Measurements from ENCODE around the gene FRRS1L.

FRRS1L gene

GRCh38 chr9:109109967-109110328, 57.1 kb downstream of the FRRS1L start:
- in situ Hi-C loops (cut with MboI; ENCODE audit: low sequenced_read_pairs): no loop called here

GRCh38 chr9:109108318-109108717, 58.7 kb downstream of the FRRS1L start:
- in situ Hi-C loops (cut with MboI; ENCODE audit: low sequenced_read_pairs): no loop called here

DNA sequence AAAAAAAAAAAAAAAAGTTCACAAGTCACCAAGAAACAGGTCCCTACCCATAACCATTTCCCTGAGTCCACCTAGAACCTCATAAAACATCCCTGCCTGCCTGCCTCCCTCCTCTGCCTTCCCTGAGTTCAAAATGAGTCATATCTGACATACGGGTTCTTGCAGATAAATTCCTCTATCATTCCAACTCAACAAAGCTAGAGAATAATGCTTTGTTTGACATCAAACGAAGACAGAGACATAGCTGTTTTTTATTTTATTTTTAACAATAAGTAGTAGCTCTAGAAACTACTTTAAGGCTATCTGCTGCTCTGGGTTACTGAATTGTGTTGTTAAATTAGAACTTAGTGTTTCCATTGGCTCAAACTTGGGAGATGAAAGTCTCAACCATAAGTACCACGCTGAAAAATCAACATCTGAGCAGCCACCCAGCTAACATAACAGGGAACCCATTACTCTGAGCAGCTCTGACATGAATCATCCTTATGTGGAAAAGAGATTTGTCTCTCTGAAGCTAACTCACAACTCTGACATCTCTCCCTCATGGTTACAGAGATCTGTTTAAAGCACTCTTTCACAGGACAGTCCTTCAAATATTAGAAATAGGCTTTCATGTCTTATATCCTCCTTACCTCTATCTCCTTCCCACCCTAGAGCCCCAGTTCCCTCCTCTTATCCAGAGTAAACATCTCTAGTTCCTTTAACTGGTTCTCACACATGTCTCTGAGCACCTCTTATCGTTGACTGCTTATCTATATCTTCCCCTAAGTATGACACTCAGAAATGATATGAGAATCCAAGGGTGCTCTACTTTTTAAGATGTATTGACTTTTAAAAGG, 59.4 kb downstream of the FRRS1L start:
- in situ Hi-C loops (cut with MboI; ENCODE audit: low sequenced_read_pairs): no loop called here

GRCh38 chr9:109101810-109102209, 65.2 kb downstream of the FRRS1L start:
- in situ Hi-C loops (cut with MboI; ENCODE audit: low sequenced_read_pairs): no loop called here

DNA sequence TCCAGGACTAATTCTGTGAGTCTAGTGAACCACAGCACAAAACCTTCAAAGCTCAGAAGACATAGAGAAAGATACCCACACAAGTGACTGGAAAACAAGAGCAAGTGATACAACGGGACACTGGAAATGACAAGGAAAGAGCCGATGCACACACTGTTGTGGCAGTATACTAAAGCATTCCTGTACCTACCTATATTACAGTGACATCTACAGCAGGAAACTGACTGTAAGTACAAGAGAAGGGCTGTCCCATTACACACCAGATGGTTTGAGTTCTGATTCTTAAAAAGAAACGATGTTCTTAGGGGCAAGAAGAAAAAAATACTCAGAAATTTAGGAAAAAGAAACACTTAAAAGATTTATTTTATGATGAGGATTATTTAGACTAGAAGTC, 65.8 kb downstream of the FRRS1L start:
- in situ Hi-C loops (cut with MboI; ENCODE audit: low sequenced_read_pairs): no loop called here

- in situ Hi-C loops (cut with MboI; ENCODE audit: low sequenced_read_pairs): no loop called here
These were observed 66.4 kb downstream of the FRRS1L start for GRCh38 chr9:109100543-109101201.

- in situ Hi-C loops (cut with MboI; ENCODE audit: low sequenced_read_pairs): loop anchor here (25.0 kb wide), 1 partner anchor 112 kb away; no protein-coding TSS in a partner anchor
These were observed 68.1 kb downstream of the FRRS1L start for GRCh38 chr9:109098960-109099308.

DNA sequence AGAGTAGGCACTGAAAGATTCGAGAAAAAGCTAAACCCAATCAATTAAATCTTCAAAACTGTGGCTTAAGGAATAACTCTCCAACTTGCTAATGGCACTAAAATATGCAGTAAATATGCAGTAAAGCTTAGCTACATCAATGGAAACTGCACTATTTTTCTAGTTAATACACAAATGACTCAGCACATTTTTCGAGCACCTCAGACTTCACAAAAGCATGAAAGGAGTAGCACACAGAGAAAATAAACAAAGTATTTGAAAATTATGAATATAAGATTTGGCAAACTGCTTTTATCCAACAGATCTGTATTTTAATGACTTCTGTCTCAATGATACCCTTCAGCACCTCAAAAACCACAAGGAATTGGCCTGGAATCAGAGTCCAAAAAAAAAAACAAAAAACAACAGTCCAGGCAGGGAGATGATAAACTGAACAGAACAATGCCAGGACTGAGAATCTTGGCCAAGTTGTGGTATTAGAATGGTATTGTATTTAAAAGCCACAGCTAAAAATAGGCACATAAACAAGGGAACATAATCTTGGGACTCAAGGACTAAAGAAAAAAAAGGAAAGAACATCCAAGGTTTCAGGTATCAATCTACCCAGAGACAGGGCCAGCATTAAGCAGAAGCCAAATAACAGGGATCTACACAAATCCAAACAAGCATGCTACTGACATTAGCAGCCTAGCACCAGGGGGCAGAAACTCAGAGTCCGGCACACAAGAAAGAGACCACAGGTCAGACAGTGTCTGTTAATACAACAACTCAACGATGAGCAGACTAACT, 68.7 kb downstream of the FRRS1L start:
- in situ Hi-C loops (cut with MboI; ENCODE audit: low sequenced_read_pairs): loop anchor here (25.0 kb wide), 1 partner anchor 111 kb away; no protein-coding TSS in a partner anchor

DNA sequence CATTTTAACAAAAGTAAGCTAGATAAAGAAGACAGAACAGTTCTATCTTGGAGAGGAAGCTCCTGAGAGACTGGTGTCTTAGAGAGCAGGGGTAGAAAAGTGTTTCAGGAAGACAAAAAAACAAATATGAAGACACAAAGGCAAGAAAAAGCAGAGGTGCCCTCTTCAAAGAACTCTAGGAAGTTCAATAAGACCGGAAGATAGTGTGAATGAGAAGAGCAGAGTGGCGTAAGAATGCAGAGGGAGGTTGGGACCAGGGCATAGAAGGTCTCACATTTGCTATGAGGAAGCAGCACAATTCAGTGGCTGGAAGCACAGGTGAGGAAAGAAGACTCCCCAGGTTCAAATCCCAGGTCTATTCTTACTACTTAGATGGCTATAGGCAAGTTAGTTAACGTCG, 69.9 kb downstream of the FRRS1L start:
- in situ Hi-C loops (cut with MboI; ENCODE audit: low sequenced_read_pairs): loop anchor here (25.0 kb wide), 1 partner anchor 110 kb away; no protein-coding TSS in a partner anchor

- in situ Hi-C loops (cut with MboI; ENCODE audit: low sequenced_read_pairs): loop anchor here (25.0 kb wide), 1 partner anchor 108 kb away; no protein-coding TSS in a partner anchor
These were observed 71.7 kb downstream of the FRRS1L start for GRCh38 chr9:109095321-109095720.

DNA sequence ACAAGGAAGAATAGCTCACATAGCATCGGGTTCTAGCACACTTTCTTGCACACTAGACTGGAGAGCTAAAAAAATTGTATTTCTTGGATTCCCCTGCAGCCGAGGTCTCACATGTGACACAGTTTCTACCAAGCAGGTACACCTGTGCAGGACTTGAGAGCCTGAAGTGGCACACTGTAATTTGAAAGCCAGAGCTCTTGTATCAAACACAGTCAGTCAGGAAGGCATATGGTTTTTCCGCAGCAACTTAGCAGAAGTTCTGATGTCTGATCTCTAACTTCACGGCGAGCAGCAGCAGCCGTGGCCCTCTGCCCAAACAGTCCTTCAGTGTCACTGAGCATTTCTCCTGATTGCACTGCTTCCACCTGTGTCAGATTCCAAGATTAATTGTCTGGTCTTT, 72.8 kb downstream of the FRRS1L start:
- in situ Hi-C loops (cut with MboI; ENCODE audit: low sequenced_read_pairs): loop anchor here (25.0 kb wide), 1 partner anchor 107 kb away; no protein-coding TSS in a partner anchor

DNA sequence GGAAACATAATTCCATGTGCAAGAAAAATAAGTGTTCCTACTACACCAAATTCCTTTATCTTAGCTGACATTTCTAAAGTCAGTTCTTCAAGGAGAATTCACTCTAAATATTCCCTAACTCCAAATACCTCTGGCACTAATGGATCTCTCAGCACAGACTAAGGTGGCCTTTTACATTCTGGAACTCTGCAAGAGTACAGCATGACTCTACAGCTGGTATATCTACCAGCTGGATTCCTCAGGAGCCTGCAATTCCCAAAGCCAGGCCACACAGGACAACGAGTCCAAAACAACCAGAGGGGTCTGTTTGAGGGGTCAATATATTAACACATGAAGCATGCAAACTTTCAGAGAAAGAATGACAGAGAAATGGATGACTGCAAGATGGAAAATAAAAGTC, 74.5 kb downstream of the FRRS1L start:
- in situ Hi-C loops (cut with MboI; ENCODE audit: low sequenced_read_pairs): loop anchor here (25.0 kb wide), 1 partner anchor 105 kb away; no protein-coding TSS in a partner anchor

GRCh38 chr9:109092051-109092580, 74.9 kb downstream of the FRRS1L start:
- in situ Hi-C loops (cut with MboI; ENCODE audit: low sequenced_read_pairs): loop anchor here (25.0 kb wide), 1 partner anchor 105 kb away; no protein-coding TSS in a partner anchor

DNA sequence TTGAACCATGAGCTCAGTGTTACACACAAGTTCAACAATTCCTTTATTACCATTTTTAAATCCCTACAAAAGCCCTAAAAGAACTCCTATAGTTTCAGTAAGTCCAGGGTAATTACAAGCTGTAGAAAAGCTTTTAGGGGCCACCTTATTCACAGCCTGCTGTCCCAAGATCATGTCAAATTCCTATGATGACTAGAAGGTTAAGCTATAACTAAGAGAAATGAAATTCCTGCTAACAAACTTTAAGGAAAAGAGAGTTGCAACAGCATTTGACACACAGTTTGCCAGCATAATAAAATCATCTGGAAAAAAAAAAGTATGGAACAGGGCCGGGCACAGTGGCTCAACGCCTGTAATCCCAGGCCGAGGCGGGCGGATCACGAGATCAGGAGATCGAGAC, 78.8 kb downstream of the FRRS1L start:
- in situ Hi-C loops (cut with MboI; ENCODE audit: low sequenced_read_pairs): loop anchor here (25.0 kb wide), 1 partner anchor 101 kb away; no protein-coding TSS in a partner anchor

- in situ Hi-C loops (cut with MboI; ENCODE audit: low sequenced_read_pairs): loop anchor here (25.0 kb wide), 1 partner anchor 100 kb away; no protein-coding TSS in a partner anchor
These were observed 79.3 kb downstream of the FRRS1L start for GRCh38 chr9:109087795-109088194.

- in situ Hi-C loops (cut with MboI; ENCODE audit: low sequenced_read_pairs): loop anchor here (25.0 kb wide), 1 partner anchor 99 kb away; no protein-coding TSS in a partner anchor
These were observed 80.8 kb downstream of the FRRS1L start for GRCh38 chr9:109086221-109086620.

DNA sequence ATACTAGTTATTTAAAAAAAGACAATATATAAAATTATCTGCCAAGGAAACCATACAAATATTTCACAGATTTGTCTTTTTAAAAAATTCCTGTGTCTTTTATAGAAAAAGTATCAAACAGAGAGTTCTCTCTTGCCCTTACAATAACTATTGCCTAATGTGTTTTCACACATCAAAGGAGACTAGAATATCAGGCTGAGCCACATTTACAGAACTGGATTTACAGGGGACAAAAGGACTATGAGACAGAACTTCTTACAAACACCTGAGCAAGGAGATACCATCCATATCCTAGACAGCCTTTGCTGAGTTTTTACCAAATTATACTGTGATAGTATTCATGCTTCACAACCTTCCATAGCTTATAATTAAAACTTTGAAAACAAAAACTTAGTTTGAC, 81.5 kb downstream of the FRRS1L start:
- in situ Hi-C loops (cut with MboI; ENCODE audit: low sequenced_read_pairs): loop anchor here (25.0 kb wide), 1 partner anchor 98 kb away; no protein-coding TSS in a partner anchor

GRCh38 chr9:109083813-109084405, 83.1 kb downstream of the FRRS1L start:
- in situ Hi-C loops (cut with MboI; ENCODE audit: low sequenced_read_pairs): loop anchor here (25.0 kb wide), 1 partner anchor 97 kb away; no protein-coding TSS in a partner anchor

GRCh38 chr9:109083141-109083540, 83.9 kb downstream of the FRRS1L start:
- in situ Hi-C loops (cut with MboI; ENCODE audit: low sequenced_read_pairs): loop anchor here (25.0 kb wide), 1 partner anchor 96 kb away; no protein-coding TSS in a partner anchor

GRCh38 chr9:109082091-109082620, 84.9 kb downstream of the FRRS1L start:
- in situ Hi-C loops (cut with MboI; ENCODE audit: low sequenced_read_pairs): loop anchor here (25.0 kb wide), 1 partner anchor 95 kb away; no protein-coding TSS in a partner anchor

Measured in HL-60/S4 treated with retinoic acid at 250 ng/mL for 4 days and 3 days (cell line).